Lower leg skin (tissue), 4 donors: ENCODE results near the gene GNL1. TPM values are rescaled to one million over a fixed set of nuclear protein-coding genes. Genes with fewer than 3 reads are reported as not detected.
A peak's percentile ranks its signal among the peaks of the same experiment; 100 is the strongest.
"Not testable (repeated sequence)": the region's sequence is repeated elsewhere in the genome, so short reads cannot be mapped to it uniquely, and the experiment has no call there.

Experiments used
- DNase-seq, 2 donors: peaks; one replicate each; pipeline ENCODE4 v3.0.0-alpha.2; 2019; ENCODE audit warnings: low spot score in 2 of 2
- H3K4me3 ChIP-seq: fragments of 200-600 bp; sonication (generic); 2 replicates; pipeline ENCODE4 v1.5.1; 2017; ENCODE audit warnings: mild to moderate bottlenecking, low read depth; ENCODE audit not compliant: poor library complexity, severe bottlenecking
- POLR2A ChIP-seq, 2 donors: fragments of 450-650 bp; IDR thresholded peaks; one replicate each; pipeline ENCODE4 v1.6.1; 2016 to 2017; ENCODE audit warnings: antibody characterized with exemption in 2 of 2, mild to moderate bottlenecking in 1 of 2, moderate library complexity in 1 of 2
- WGBS, 2 donors: methylation state at CpG; one replicate each; pipeline ENCODE4 v1.1.5; 2018; 5-methylcytosine and 5-hydroxymethylcytosine counted together
- intact Hi-C: fragments of 100-400 bp; cut with DNase I; formaldehyde crosslinking; loops from one replicate; pipeline ENCODE4 v1.15.0; 2023; ENCODE audit warnings: low total_unique reads
- microRNA counts, 2 donors: library from miRNA; unstranded; fragments of <30 nt; microRNA quantifications; one replicate each; lab custom pipeline; 2016
- microRNA-seq, 2 donors: library from miRNA; unstranded; fragments of <30 nt; microRNA quantifications; one replicate each; pipeline ENCODE4, GENCODE V29; 2016; ENCODE audit warnings: borderline replicate concordance in 2 of 2, borderline number of aligned reads in 1 of 2
- total RNA-seq, 4 donors: library from RNA; depleted of rRNA; stranded (reverse); fragments of >200 nt; gene quantifications; one replicate each; pipeline ENCODE4 v1.1.0, GENCODE V29; 2016
- TF ChIP-seq, protein P1 (sequence below), 3 donors: fragments of 450-650 bp; IDR thresholded peaks; one replicate each; pipeline ENCODE4 v1.5.1; 2016; ENCODE audit warnings: antibody characterized with exemption in 3 of 3, mild to moderate bottlenecking in 3 of 3, moderate library complexity in 2 of 3

GNL1 gene
- total RNA-seq, 4 donors from 2014 or later: 30.4 to 39.6 (median 33.4) TPM

GRCh38 chr6:30495993-30496392 is 60.3 kb downstream of the GNL1 start:
- H3K4me3 ChIP-seq: no peak overlapping the region
- 79 to 84% methylated on average over 4 of the region's 4 CpGs for WGBS, 2 donors
- TF ChIP-seq, protein P1, sequence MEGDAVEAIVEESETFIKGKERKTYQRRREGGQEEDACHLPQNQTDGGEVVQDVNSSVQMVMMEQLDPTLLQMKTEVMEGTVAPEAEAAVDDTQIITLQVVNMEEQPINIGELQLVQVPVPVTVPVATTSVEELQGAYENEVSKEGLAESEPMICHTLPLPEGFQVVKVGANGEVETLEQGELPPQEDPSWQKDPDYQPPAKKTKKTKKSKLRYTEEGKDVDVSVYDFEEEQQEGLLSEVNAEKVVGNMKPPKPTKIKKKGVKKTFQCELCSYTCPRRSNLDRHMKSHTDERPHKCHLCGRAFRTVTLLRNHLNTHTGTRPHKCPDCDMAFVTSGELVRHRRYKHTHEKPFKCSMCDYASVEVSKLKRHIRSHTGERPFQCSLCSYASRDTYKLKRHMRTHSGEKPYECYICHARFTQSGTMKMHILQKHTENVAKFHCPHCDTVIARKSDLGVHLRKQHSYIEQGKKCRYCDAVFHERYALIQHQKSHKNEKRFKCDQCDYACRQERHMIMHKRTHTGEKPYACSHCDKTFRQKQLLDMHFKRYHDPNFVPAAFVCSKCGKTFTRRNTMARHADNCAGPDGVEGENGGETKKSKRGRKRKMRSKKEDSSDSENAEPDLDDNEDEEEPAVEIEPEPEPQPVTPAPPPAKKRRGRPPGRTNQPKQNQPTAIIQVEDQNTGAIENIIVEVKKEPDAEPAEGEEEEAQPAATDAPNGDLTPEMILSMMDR (IDR thresholded peaks at IDR 0.05): no peak
- DNase-seq: peak in 1 of 2 donors; percentile 56
- intact Hi-C loops: no loop called here

DNA sequence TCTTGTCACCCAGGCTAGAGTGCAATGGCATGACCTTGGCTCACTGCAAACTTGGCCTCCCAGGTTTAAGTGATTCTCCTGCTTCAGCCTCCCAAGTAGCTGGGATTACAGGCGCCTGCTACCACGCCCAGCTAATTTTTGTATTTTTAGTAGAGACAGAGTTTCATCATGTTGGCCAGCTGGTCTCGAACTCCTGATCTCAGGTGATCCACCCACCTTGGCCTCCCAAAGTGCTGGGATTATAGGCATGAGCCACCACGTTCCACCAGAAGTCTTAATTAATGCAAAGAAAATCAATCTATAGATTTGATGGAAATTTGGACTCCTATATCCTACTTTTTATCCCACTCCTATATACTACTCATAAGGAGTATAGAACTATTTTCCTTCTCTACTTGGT is 61.2 kb downstream of the GNL1 start:
- DNase-seq: peak in 1 of 2 donors; percentile 45
- intact Hi-C loops, H3K4me3 ChIP-seq: not testable (repeated sequence)
- 73 to 85% methylated on average over 4 of the region's 4 CpGs for WGBS, 2 donors

GRCh38 chr6:30494291-30494861 is 61.9 kb downstream of the GNL1 start:
- WGBS, 2 donors: 79 to 89% methylated on average over 8 of the region's 8 CpGs
- DNase-seq: peak in 1 of 2 donors; percentile 57
- intact Hi-C loops: no loop called here
- TF ChIP-seq POLR2A (IDR thresholded peaks at IDR 0.05): no peak
- TF ChIP-seq, protein P1 (IDR thresholded peaks at IDR 0.05): no peak
- no peak overlapping the region for H3K4me3 ChIP-seq

- no peak for TF ChIP-seq POLR2A (IDR thresholded peaks at IDR 0.05)
- TF ChIP-seq, protein P1 (IDR thresholded peaks at IDR 0.05): no peak
- no peak overlapping the region for H3K4me3 ChIP-seq
- peak in 1 of 2 donors; percentile 79 for DNase-seq
- intact Hi-C loops: no loop called here
- WGBS, 2 donors: 74 to 76% methylated on average over 8 of the region's 8 CpGs
Observed at GRCh38 chr6:30493643-30494250, 62.5 kb downstream of the GNL1 start.

GRCh38 chr6:30491991-30492952 is 64.0 kb downstream of the GNL1 start:
- WGBS, 2 donors: 79 to 85% methylated on average over 16 of the region's 16 CpGs
- TF ChIP-seq, protein P1 (IDR thresholded peaks at IDR 0.05): no peak
- no peak for TF ChIP-seq POLR2A (IDR thresholded peaks at IDR 0.05)
- DNase-seq: peak in 1 of 2 donors; percentile 65
- H3K4me3 ChIP-seq: no peak overlapping the region
- intact Hi-C loops: no loop called here

MicroRNA genes within 50 kb of the gene (microRNA counts, 767-probe panel; counts per million panel counts)
- 0 to 358 counts per million in 2 donors for microRNA hsa-miR-877-5p (lab: Ali Mortazavi, UCI)

Small RNA genes lying within 50 kb of the gene (microRNA-seq; reads per million reads assigned to microRNA genes)
- gene MIR877: 18.7 to 31.3 reads per million in 2 donors

Other genes starting within 250 kb of the GNL1 start
- gene TRIM39, start 229.6 kb downstream of the GNL1 start, total RNA-seq: 10 to 100 TPM in 3 of 4 donors, 1 to 10 TPM in 1; 8.6 to 15.2 (median 12.6) TPM
- gene RPP21, start 211.3 kb downstream of the GNL1 start, total RNA-seq: 100 to 1,000 TPM in 2 of 4 donors, 10 to 100 TPM in 2; 73.3 to 177 (median 108) TPM
- 100 to 1,000 TPM; 685 to 929 (median 835) TPM for gene HLA-E, start 67.0 kb downstream of the GNL1 start, total RNA-seq
- gene PRR3, start 806 bp upstream of the GNL1 start, total RNA-seq: 10 to 100 TPM in 2 of 4 donors, 1 to 10 TPM in 2; 4.5 to 14.0 (median 8.5) TPM
- 10 to 100 TPM; 39.3 to 57.7 (median 47.1) TPM for gene ABCF1, start 15.0 kb upstream of the GNL1 start, total RNA-seq
- 10 to 100 TPM; 32.5 to 61.5 (median 49.4) TPM for gene PPP1R10, start 60.8 kb upstream of the GNL1 start, total RNA-seq
- gene MRPS18B, start 61.4 kb upstream of the GNL1 start, total RNA-seq: 10 to 100 TPM; 57.2 to 64.8 (median 62.2) TPM
- 1 to 10 TPM; 1.9 to 7.8 (median 5.6) TPM for gene ATAT1, start 70.4 kb upstream of the GNL1 start, total RNA-seq
- 10 to 100 TPM in 3 of 4 donors, 1 to 10 TPM in 1; 9.6 to 31.9 (median 13.9) TPM for gene C6orf136, start 90.6 kb upstream of the GNL1 start, total RNA-seq
- 10 to 100 TPM; 25.0 to 37.0 (median 32.9) TPM for gene DHX16, start 116.5 kb upstream of the GNL1 start, total RNA-seq
- 10 to 100 TPM; 23.6 to 34.1 (median 27.3) TPM for gene PPP1R18, start 130.2 kb upstream of the GNL1 start, total RNA-seq
- 1 to 10 TPM; 4.3 to 6.9 (median 6.1) TPM for gene NRM, start 134.5 kb upstream of the GNL1 start, total RNA-seq
- 10 to 100 TPM in 1 of 4 donors, 1 to 10 TPM in 3; 9.7 to 21.4 (median 9.8) TPM for gene MDC1, start 160.8 kb upstream of the GNL1 start, total RNA-seq
- 100 to 1,000 TPM; 119 to 179 (median 156) TPM for gene TUBB, start 163.9 kb upstream of the GNL1 start, total RNA-seq
- gene FLOT1, start 186.2 kb upstream of the GNL1 start, total RNA-seq: 10 to 100 TPM; 40.2 to 64.1 (median 42.5) TPM
- gene IER3, start 188.1 kb upstream of the GNL1 start, total RNA-seq: 10 to 100 TPM; 20.9 to 56.5 (median 33.3) TPM